ENCODE measurements around the gene ELMOD3.
"Not testable (repeated sequence)": the region's sequence is repeated elsewhere in the genome, so short reads cannot be mapped to it uniquely, and the experiment has no call there.

Gene ELMOD3

DNA sequence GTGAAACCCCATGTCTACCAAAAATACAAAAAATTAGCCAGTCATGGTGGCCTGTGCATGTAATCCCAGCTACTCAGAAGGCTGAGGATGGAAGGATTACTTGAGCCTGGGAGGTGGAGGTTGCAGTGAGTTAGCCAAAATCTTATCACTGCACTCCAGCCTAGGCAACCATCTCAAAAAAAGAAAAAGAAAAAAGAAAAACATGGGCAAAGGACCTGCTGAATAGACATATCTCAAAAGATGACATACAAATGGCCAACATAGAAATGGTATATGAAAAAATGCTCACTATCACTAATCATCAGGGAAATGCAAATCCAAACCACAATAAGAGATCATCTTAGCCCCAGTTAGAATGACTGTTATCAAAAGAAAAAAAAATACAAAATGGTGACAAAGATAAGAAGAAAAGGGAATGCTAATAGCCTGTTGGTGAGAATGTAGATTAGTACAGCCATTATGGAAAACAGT, 25.4 kb upstream of the ELMOD3 start:
- DNase-seq, result no peak

DNA sequence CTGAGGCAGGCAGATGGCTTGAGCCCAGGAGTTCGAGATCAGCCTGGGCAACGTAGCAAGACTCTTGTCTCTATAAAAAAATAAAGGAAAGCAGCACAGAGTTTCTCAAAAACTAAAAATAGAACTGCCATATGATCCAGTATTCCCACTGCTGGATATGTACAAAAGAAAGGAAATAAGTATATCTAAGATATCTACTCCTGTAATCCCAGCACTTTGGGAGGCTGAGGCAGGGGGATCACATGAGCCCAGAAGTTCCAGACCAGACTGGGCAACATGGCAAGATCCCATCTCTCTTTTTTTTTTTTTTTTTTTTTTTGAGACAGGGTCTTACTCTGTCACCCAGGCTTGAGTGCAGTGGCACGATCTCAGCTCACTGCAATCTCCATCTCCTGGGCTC, 24.9 kb upstream of the ELMOD3 start:
- DNase-seq, result not testable (repeated sequence)

DNA sequence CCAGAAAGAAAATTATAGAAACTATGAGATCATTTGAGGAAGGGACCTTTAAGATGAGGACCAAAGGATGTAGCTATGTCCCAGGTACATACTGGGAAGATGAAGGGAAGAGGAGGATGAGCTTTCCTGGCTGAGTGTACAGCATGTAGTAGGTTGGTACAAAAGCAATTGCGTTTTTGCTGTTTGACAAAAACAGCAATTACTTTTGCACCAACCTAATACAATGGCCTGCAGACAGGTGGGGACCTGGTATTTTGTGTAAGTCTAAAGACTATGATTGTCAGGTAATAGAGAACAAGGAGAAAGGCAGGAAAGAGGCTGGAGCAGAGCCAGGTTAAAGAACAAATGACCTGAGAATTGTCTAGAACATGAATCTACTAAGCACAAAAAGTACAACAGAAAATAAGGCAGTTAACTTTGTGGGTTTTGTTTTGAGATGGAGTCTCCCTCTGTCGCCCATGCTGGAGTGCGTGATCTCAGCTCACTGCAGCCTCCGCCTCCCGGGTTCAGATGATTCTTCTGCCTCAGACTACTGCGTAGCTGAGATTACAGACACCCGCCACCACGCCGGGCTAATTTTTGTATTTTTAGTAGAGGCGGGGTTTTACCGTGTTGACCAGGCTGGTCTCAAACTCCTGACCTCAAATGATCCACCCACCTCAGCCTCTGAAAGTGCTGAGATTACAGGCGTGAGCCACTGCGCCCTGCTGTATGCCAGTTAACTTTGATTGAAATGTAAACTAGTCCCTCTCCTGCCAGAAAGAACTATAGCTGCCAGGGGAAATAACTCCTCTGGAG, 23.5 kb upstream of the ELMOD3 start:
- no peak for DNase-seq

DNA sequence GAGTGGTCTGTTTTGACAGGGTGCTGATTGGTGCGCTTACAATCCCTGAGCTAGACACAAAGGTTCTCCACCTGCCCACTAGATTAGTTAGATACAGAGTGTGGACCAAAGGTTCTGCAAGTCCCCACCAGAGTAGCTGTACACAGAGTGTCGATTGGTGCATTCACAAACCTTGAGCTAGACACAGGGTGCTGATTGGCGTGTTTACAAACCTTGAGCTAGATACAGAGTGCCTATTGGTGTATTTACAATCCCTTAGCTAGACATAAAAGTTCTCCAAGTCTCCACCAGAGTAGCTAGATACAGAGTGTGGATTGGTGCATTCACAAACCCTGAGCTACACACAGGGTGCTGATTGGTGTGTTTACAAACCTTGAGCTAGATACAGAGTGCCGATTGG, 20.7 kb upstream of the ELMOD3 start:
- not testable (repeated sequence) for DNase-seq

DNA sequence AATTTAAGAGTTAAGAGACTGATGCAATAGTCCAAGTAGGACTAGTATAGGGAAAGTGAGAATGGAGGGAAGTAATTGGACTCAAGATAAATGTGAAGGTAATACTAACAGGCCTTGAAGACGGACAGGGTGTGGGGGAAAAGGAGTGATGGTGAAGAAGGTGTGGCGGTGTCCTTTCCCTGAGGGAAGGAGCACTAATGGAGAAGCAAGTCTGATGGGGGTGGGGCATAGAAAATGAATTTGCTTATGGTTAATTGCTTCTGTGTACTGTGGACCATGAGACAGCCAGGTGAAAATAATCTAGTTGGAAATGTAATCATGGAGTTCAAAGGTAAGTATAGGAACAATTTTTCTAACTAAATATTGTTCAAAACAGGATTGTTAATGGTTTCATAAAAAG, 19.6 kb upstream of the ELMOD3 start:
- DNase-seq, result no peak

DNA sequence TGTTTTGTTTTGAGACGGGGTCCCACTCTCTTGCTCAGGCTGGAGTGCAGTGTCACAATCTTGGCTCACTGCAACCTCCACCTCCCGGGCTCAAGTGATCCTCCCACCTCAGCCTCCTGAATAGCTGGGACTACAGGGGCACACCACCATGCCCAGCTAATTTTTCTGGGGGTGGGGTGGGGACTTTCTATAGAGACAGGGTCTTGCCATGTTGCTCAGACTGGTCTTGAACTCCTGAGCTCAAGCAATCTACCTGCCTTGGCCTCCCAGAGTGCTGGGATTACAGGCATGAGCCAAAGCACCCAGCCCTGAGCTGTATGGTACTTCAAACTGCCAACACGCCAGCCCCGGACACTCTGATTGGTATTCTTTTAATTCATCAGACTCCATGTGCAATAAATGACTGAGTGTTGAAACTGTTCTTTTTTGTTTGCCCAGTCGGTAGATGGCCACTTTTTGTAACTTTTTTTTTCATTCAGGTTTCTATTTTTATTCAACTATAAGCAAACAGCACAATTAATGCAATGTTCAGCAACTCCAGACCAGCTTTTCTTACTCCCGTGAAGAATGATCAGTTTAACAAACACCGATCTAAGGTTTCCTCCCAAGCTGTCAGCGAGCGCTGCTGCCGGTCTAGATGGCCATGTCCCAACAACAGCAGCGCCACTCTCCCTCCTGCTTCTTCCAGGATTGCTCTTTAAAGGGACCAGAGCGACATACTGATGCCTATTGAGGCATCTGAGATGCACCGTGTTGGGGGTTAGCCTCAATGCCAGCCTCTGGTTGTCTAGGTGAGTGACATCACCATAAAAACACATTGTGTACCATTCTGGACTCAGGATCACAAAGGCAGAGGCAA, 14.3 kb upstream of the ELMOD3 start:
- peak in 2 of 58 donors; percentile 6 to 11 for DNase-seq

DNA sequence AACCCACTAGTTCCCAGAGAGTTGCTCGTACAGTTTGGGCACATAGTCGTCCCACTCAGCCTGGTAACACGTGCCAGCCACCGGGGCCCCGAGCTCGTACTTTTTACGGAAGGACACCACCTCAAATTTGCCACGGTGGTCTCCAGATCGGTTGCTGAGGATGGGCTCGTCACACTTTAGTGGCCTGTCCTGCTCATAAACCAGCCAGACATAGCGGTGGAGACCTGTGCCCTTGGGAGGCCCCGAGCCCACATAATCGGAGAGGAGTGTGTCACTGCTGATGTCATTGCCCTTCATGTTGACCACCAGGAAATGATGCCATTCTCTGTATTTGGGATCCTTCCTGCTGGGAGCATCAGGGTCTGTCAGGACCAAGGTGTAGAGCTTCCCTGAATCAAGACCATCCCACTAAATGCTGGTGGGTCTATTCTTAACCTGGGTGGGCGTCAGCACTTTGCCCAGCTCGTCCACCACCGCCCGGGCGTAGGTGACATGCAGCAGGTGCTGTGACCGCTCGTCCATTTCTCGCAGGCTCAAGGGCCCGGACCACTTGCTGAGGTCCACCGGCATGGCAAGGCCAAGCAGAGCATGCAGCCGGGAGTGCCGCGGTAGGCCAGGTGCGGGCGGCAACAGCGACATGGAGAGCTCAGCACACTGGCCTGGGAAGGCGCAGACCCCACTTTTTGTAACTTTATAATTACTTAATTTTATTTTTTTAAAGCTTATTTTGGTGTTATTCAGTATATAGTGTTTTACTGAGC, 13.1 kb upstream of the ELMOD3 start:
- DNase-seq, result no peak

DNA sequence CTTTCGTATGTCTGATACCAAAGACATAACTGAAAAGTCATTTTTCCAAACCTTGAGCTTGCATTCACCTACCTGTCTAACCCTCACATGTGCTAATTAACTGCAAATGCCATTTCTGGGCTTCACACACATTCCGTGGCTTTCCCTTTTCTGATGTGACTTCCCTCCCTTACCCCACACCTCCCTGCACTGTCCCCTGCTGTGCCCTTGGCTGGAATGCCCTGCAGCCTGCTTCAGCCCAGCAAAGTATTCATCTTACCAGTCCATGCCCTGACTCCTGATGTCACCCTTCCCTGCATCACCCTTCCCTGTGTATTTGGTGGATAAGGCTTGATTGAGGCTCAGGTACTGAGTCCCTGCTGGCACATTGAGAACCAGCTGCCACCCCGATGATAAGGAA, 12.4 kb upstream of the ELMOD3 start:
- DNase-seq, result no peak

DNA sequence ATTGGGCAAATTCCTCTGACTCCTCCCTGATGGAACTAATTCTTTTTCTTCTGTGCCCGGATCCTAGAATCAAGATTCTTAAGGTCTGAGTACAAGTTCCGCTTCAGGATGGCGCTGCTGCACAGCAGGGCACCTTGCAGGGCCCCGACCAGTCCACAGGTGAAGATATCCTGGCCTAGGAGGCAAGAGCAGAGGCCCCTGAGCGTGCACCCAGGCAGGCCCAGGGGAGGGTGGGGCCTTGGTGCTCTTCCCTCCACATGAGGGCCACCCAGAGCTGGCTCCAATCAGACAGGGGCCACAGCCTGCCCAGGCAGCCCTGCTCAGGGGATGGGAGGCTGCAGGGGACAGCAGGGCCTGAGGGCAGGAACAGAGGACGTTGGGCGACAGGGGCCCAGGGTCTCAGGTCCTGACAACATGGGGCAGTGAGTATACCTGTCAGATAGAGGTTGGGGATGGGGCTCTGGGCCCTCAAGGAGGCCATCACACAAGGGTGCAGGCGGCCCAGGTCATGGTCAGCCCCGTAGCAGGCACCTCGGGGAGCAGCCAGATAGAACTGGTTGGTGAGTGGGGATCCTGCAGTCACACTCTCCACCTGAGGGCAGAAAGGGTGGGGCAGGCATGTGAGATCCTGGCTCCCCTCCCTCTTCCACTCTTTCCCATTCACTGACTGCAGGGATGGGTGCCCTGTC, 11.2 kb upstream of the ELMOD3 start:
- DNase-seq, result not testable (repeated sequence)

DNA sequence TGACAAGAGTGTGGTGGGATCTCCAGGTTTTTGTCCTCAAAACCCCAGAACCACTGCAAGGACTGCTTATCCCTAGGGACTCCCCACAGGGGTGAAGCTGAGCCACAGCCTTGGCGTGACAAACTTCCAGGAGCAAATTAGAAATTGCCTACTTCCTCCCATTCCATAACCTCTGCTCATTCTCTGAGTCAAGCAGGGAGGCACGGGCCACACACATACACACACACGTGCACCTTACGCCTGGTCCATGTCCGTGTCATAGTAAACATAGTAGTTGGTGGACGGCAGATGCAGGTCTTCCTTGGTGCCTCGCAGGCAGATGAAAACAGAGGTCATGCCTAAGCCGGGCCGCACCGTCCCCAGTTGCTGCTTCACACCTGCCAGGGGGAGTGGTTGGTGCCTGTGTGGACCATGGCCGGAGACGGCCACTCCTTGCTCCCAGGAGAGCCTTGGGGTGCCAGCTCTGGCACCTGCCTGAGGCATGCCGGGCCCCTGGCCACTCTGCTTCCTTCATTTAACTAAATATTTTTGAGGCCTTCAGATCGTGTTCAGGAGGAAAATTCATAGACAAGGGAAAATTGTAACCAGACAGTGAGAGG, 10.1 kb upstream of the ELMOD3 start:
- no peak for DNase-seq

DNA sequence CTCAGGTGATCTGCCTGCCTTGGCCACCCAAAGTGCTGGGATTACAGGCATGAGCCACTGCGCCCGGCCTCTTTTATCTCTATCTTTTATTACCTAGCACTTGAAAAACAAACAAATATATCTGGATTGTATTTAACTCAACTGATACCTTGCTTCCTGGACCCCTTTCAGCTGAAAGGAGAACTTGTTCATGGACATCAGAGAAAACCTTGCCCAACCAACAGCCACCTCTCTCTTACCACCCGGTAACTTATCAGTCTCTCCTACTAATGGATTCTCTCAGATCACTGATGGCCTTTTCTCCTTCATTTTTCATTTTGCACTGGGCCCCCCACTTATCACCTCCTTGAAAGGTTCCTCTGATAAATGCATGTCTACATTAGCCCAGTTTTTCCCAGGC, 7.0 kb upstream of the ELMOD3 start:
- no peak for DNase-seq

DNA sequence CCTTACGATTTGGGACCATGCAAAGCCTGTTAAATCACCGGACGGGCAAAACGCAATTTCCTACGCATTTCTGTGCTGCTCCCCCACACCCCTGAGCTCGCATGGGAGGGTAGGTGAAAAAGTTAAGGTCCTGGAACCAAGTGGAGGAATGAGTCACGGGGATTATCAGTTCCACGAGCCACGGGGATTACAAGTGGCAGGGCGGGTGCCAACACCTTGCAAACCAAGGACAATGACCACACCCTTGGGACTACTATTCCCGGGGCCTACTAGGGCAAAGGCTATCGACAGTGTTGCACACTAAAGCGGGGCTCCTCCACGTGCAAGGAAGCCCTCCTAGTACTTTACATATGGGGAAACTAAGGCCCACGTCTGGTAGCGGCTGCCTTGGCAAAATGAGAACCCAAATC, 688 bp upstream of the ELMOD3 start:
- DNase-seq, result peak in 9 of 58 donors; percentile 20 to 64 (median 34)

DNA sequence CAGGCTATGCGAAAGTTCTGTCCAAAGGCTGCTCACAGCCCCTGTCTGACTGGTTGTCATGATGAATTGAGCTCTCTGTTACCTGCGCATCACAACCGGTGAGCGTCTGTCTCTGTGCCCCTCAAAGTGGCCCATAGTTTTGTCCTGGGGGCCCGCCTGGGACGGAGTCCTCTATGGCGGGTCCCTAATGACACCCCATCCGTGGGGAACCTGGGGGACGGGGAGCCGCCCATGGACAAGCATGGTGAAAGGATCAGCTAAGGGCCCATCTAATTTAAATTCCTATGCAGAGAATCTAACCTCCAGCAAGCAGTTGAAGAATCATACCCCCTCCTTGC, 473 bp downstream of the ELMOD3 start:
- DNase-seq, result peak in 2 of 58 donors; percentile 41 to 50

DNA sequence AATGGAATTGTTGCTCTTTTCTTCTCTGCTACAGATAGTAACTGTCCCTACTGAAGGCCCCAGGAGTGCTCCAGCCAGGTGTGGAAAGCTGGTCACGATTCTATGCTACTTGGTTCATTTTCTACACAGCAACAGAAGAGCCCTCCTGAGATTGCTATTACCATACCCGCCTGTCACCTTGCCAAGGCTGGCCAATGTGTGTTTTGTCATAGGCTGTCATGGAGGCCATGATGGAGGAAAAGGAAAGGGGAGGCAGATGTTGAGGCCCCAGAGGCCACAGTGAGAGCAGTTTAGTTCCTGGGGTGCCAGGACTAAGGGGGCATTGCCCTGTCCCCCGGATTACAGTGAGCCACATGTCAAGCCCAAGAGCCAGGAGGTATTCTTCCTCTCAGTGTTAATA, 952 bp downstream of the ELMOD3 start:
- DNase-seq, result no peak

DNA sequence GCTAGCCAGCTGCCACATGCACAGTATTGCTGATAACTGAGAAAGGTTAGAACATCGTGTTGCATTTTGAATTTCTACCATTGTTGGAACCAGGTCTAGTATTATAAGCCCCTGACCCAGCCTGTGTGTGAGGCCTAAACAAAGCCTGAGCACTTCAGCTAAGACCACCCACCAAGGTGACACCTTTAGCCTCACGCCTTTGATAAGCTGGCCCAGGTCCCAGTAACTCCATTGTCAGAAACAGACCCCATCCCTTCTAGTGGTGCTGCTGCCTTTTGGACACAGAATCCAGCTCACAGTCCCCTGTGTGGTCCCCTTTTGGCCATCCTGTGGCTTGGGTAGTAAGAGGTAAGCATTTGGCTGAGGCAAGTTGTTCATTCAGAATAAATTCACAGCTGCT, 1.6 kb downstream of the ELMOD3 start:
- DNase-seq, result no peak

DNA sequence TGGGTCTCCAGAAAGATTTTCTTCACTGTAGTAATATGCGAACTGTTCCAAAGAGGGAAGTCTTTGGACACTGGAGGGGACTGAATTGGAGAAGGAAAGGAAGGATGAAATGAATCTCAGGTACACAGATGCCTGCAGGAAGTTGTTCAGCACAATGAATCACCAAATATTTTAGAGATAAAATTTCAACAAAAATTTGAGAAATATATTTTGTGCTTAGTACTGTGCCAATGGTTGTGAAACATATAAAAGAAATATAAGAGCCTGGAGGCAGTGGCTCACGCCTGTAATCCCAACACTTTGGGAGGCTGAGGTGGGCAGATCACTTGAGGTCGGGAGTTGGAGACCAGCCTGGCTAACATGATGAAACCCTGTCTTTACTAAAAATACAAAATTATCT, 3.2 kb downstream of the ELMOD3 start:
- DNase-seq, result no peak

DNA sequence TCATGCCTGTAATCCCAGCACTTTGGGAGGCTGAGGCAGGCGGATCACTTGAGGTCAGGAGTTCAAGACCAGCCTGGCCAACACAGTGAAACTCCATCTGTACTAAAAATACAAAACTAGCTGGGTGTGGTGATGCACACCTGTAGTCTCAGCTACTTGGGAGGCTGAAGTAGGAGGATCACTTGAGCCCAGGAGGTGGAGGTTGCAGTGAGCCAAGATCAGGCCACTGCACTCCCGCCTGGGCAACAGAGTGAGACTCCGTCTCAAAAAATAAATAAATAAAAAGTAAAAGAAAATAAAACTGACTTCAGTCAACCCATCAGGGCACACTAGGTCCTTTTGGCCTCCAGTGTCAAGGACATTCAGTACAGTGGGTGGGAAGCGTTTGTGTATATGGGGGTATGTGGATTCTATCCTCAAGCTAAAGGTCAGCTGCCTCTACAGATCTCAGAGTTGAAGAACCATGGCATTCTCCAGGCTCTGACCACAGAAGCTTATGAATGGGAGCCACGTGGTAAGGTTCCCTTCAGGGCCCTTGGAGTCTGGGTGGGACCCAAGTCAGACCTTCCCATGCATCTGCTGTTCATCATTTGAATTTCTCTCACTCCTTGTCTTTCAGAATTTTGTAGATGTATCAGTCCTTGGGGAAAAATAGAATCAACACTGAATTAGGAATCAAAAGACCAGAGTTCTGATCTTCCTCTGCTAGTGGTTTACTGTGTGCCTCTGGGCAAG, 8.3 kb downstream of the ELMOD3 start:
- not testable (repeated sequence) for DNase-seq

DNA sequence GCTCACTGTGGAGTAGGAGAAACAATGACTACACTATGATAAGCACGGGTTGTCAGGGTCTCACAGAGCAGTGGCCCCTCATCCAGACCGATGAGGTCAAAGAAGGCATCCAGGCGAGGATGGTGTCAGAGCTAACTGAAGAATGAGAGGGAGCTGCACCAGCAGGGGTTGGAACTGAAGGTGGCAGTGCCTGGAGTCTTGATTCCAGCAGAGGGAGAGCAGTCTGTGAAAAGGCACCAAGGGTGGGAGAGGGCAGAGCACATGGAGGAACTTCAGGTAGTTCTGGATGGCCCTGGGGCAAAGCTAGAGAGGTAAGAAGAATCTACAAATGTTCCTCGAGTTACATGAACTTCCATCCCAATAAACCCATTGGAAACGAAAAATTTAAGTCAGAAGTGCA, 12.6 kb downstream of the ELMOD3 start:
- DNase-seq, result no peak

DNA sequence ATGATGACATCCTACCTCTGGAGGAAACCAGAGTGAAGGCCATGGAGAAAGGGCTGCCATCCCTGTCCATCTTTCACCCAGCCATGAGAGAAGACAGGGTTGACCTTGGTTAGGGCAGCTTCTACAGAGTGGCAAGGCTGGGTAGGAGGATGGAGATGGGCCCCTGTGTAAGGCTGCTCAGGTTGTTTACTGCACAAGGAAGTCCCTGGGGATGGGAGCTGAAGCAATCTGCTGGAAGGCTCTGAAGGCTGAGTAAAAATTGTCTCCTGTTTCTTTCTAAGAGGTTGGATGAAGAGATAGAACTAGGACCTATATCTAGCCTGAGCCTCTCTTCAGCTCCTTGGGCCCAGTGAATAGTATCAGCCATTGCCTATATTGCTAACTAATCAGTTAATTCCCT, 14.4 kb downstream of the ELMOD3 start:
- no peak for DNase-seq

DNA sequence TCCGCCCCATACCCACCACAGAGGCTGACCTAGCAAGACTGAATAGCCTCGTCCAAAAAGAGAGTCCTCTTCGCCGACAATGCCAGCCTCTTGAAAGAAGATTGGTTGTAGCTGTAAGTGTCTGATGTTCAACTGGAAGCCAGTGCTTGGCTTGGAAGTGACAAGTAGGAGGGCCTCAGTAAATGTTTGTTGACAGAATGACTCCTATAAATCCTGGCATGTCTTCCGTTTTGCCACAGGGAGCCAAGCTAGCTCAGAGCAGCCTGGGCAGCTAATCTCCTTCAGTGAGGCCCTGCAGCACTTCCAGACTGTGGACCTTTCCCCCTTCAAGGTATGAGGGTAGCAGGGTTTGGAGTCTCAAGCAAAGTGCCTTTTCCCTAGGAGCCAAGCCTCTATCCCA, 14.9 kb downstream of the ELMOD3 start:
- no peak for DNase-seq

Measured in anterior cingulate cortex (tissue), 58 donors.